ENCODE measurements around the gene FOXI1. TPM values are rescaled to one million over a fixed set of nuclear protein-coding genes. Genes with fewer than 3 reads are reported as not detected.

The FOXI1 gene
- total and polyA plus RNA-seq, 2 donors (not counting 3 experiments of a cell fraction or from before 2014, with no cell fraction given), result not detected

GRCh38 chr5:170151097-170151831 is 45.6 kb downstream of the FOXI1 start:
- no peaks in the 10 kb centered on the region for H3K9me3 ChIP-seq (replicated peaks; ENCODE audit: control insufficient read depth, insufficient read depth, low read length)
- peak overlapping the region; percentile 51 for H3K4me2 ChIP-seq (ENCODE audit: insufficient read depth, low read length)
- H2AFZ ChIP-seq (ENCODE audit: low read depth, low read length), result peak overlapping the region; percentile 26
- no peaks in the 10 kb centered on the region for H4K20me1 ChIP-seq (replicated peaks; ENCODE audit: control insufficient read depth, extremely low read depth, insufficient read depth, low read length)
- no peak for TF ChIP-seq EZH2 (IDR thresholded peaks at IDR 0.05; ENCODE audit: borderline replicate concordance, low read depth, low read length, severe bottlenecking)
- TF ChIP-seq FOS (IDR thresholded peaks at IDR 0.05; ENCODE audit: borderline replicate concordance, insufficient read depth, low read length), result peak; percentile 68
- peak; percentile 82 for TF ChIP-seq GATA2 (IDR thresholded peaks at IDR 0.05; ENCODE audit: insufficient read depth, insufficient read length, low read depth, low read length)
- TF ChIP-seq JUN (IDR thresholded peaks at IDR 0.05; ENCODE audit: borderline replicate concordance, insufficient read depth, insufficient read length, low read depth), result peak; percentile 43
- TF ChIP-seq MYC (IDR thresholded peaks at IDR 0.05; ENCODE audit: low read depth, low read length), result no peak
- no peak for TF ChIP-seq POLR2A (IDR thresholded peaks at IDR 0.05; ENCODE audit: low read depth, low read length)
- TF ChIP-seq POLR2AphosphoS5 (IDR thresholded peaks at IDR 0.05; ENCODE audit: insufficient read depth, low read depth, low read length), result peak; percentile 79
- no TSS peak for BruUV-seq (replicated peaks)
- H3K36me3 ChIP-seq (ENCODE audit: control insufficient read depth in 2 of 2, extremely low read depth in 1 of 2, insufficient read depth in 2 of 2, low read length in 2 of 2), result no peaks in the 10 kb centered on the region
- H3K4me1 ChIP-seq (ENCODE audit: control insufficient read depth, extremely low read depth, insufficient read depth, low read length), result peaks cover 17% of the 10 kb centered on the region
- H3K9me1 ChIP-seq (replicated peaks; ENCODE audit: control insufficient read depth, extremely low read depth, insufficient read depth, low read length), result no peaks in the 10 kb centered on the region
- peak overlapping the region; percentile 31 for H3K9ac ChIP-seq (replicated peaks; ENCODE audit: extremely low read depth, insufficient read depth, low read length)
- H3K4me3 ChIP-seq (replicated peaks in 1 of 3; ENCODE audit: insufficient read depth in 1 of 3, low read depth in 1 of 3, low read length in 3 of 3), result no peak overlapping the region
- CTCF ChIA-PET, result interaction anchor here (0.7 to 1.7 kb wide), 10 partner anchors 11 to 81 kb away, joined by 3 to 8 read pairs (median 4); no protein-coding TSS in a partner anchor
- no peaks in the 10 kb centered on the region for H3K27me3 ChIP-seq (ENCODE audit: control insufficient read depth in 2 of 2, insufficient read depth in 2 of 2, low read length in 2 of 2)
- H3K27ac ChIP-seq (ENCODE audit: insufficient read depth, low read depth, low read length), result peak overlapping the region; percentile 87
- dilution Hi-C loops (cut with MboI; ENCODE audit: extremely low pct_ligation_motif_present, low sequenced_read_pairs) (no loop called here), intact Hi-C loops (cut with micrococcal nuclease) (loop anchor here (1.0 to 5.0 kb wide), 7 partner anchors 15 to 454 kb away; no protein-coding TSS in a partner anchor)
- FAIRE-seq, result peak; percentile 95
- POLR2A ChIA-PET, result no interaction called here
- H3K79me2 ChIP-seq (ENCODE audit: control insufficient read depth, insufficient read depth, low read length), result no peaks in the 10 kb centered on the region
- DNase-seq (ENCODE audit: low read depth, low spot score), result peak; percentile 88

- Histone ChIP-seq H3K4me1 (ENCODE audit: control insufficient read depth, extremely low read depth, insufficient read depth, low read length) (peaks cover 17% of the 10 kb centered on the region), H4K20me1 (replicated peaks; ENCODE audit: control insufficient read depth, extremely low read depth, insufficient read depth, low read length) (no peaks in the 10 kb centered on the region), H3K4me2 (ENCODE audit: insufficient read depth, low read length) (no peak overlapping the region), H3K27me3 (ENCODE audit: control insufficient read depth in 2 of 2, insufficient read depth in 2 of 2, low read length in 2 of 2) (no peaks in the 10 kb centered on the region), H3K79me2 (ENCODE audit: control insufficient read depth, insufficient read depth, low read length) (no peaks in the 10 kb centered on the region), H3K9ac (replicated peaks; ENCODE audit: extremely low read depth, insufficient read depth, low read length) (no peak overlapping the region), H2AFZ (ENCODE audit: low read depth, low read length) (no peak overlapping the region), H3K36me3 (ENCODE audit: control insufficient read depth in 2 of 2, extremely low read depth in 1 of 2, insufficient read depth in 2 of 2, low read length in 2 of 2) (no peaks in the 10 kb centered on the region), H3K9me3 (replicated peaks; ENCODE audit: control insufficient read depth, insufficient read depth, low read length) (no peaks in the 10 kb centered on the region), H3K4me3 (replicated peaks in 1 of 3; ENCODE audit: insufficient read depth in 1 of 3, low read depth in 1 of 3, low read length in 3 of 3) (no peak overlapping the region), H3K9me1 (replicated peaks; ENCODE audit: control insufficient read depth, extremely low read depth, insufficient read depth, low read length) (no peaks in the 10 kb centered on the region), H3K27ac (ENCODE audit: insufficient read depth, low read depth, low read length) (no peak overlapping the region)
- FAIRE-seq, result no peak
- no peak for DNase-seq (ENCODE audit: low read depth, low spot score)
- ChIA-PET CTCF (no interaction called here), POLR2A (no interaction called here)
- intact Hi-C loops (cut with micrococcal nuclease), result loop anchor here (5.0 kb wide), 1 partner anchor 340 kb away; no protein-coding TSS in a partner anchor
- dilution Hi-C loops (cut with MboI; ENCODE audit: extremely low pct_ligation_motif_present, low sequenced_read_pairs), result no loop called here
- BruUV-seq (replicated peaks), result no TSS peak
- TF ChIP-seq POLR2AphosphoS5 (IDR thresholded peaks at IDR 0.05; ENCODE audit: insufficient read depth, low read depth, low read length) (no peak), MYC (IDR thresholded peaks at IDR 0.05; ENCODE audit: low read depth, low read length) (no peak), POLR2A (IDR thresholded peaks at IDR 0.05; ENCODE audit: low read depth, low read length) (no peak)
Measured at GRCh38 chr5:170152767-170153166, 47.1 kb downstream of the FOXI1 start.
